ENCODE results near the gene UBE2E1. TPM values are rescaled to one million over a fixed set of nuclear protein-coding genes. Genes with fewer than 3 reads are reported as not detected.
"Not testable (repeated sequence)": the region's sequence is repeated elsewhere in the genome, so short reads cannot be mapped to it uniquely, and the experiment has no call there.

Gene UBE2E1
- total and polyA plus RNA-seq, 4 donors = 6.6 to 31.8 (median 25.4) TPM

GRCh38 chr3:23869977-23870662 is 64.4 kb downstream of the UBE2E1 start:
- no peaks in the 10 kb centered on the region for H3K27me3 ChIP-seq (ENCODE audit: control insufficient read depth in 4 of 4, insufficient read depth in 4 of 4, low read length in 3 of 4)
- DNase-seq (ENCODE audit: low spot score) = no peak

GRCh38 chr3:23870663-23871043 is 64.9 kb downstream of the UBE2E1 start:
- not testable (repeated sequence) for H3K36me3 ChIP-seq (ENCODE audit: control insufficient read depth in 4 of 4, insufficient read depth in 3 of 4, low read depth in 1 of 4, low read length in 3 of 4); H3K9ac ChIP-seq (ENCODE audit: low read depth in 1 of 2, low read length in 2 of 2); DNase-seq (ENCODE audit: low spot score); H3K27ac ChIP-seq (ENCODE audit: low read depth in 1 of 2, low read length in 2 of 2); H3K9me3 ChIP-seq (ENCODE audit: control insufficient read depth in 4 of 4, low read length in 3 of 4); H3K4me3 ChIP-seq (ENCODE audit: low read depth in 1 of 3, low read length in 3 of 3); H3K27me3 ChIP-seq (ENCODE audit: control insufficient read depth in 4 of 4, insufficient read depth in 4 of 4, low read length in 3 of 4)
- WGBS = 27% methylated on average over 1 of the region's 5 CpGs
- H3K4me1 ChIP-seq (ENCODE audit: control insufficient read depth in 4 of 4, insufficient read depth in 4 of 4, low read length in 3 of 4) = peaks cover 0 to 18% (median 7%) of the 10 kb centered on the region in 4 donors

More at GRCh38 chr3:23869977-23870662, 64.4 kb downstream of the UBE2E1 start:
- no peak overlapping the region for H3K4me3 ChIP-seq (ENCODE audit: low read depth in 1 of 3, low read length in 3 of 3)
- no peaks in the 10 kb centered on the region for H3K36me3 ChIP-seq (ENCODE audit: control insufficient read depth in 4 of 4, insufficient read depth in 3 of 4, low read depth in 1 of 4, low read length in 3 of 4)
- H3K9ac ChIP-seq (ENCODE audit: low read depth in 1 of 2, low read length in 2 of 2) = no peak overlapping the region
- H3K4me1 ChIP-seq (ENCODE audit: control insufficient read depth in 4 of 4, insufficient read depth in 4 of 4, low read length in 3 of 4) = peaks cover 0 to 22% (median 9%) of the 10 kb centered on the region in 4 donors
- no peak overlapping the region for H3K27ac ChIP-seq (ENCODE audit: low read depth in 1 of 2, low read length in 2 of 2)
- no peaks in the 10 kb centered on the region for H3K9me3 ChIP-seq (ENCODE audit: control insufficient read depth in 4 of 4, low read length in 3 of 4)
- TF ChIP-seq NR2F2 (IDR thresholded peaks at IDR 0.05) = no peak
- no peak for TF ChIP-seq JUND (IDR thresholded peaks at IDR 0.05)
- no peak for TF ChIP-seq EGR1 (IDR thresholded peaks at IDR 0.05; ENCODE audit: low read depth in 2 of 2)
- no peak for TF ChIP-seq RAD21 (IDR thresholded peaks at IDR 0.05)
- TF ChIP-seq CTCF (IDR thresholded peaks at IDR 0.05; ENCODE audit: low read depth, low read length, missing input control) = no peak
- TF ChIP-seq ATF3 (IDR thresholded peaks at IDR 0.05) = no peak
- no peak for TF ChIP-seq HNF4G (IDR thresholded peaks at IDR 0.05)
- no peak for TF ChIP-seq ZBTB33 (IDR thresholded peaks at IDR 0.05)
- no peak for TF ChIP-seq MAX (IDR thresholded peaks at IDR 0.05)
- no peak for TF ChIP-seq GABPA (IDR thresholded peaks at IDR 0.05 in 1 of 2, conservative IDR thresholded peaks at IDR 0.05 in 1 of 2)
- TF ChIP-seq FOXA1 (IDR thresholded peaks at IDR 0.05) = no peak
- no peak for TF ChIP-seq FOXA2 (IDR thresholded peaks at IDR 0.05)
- no peak for TF ChIP-seq SP1 (IDR thresholded peaks at IDR 0.05)
- no peak for TF ChIP-seq RXRA (IDR thresholded peaks at IDR 0.05)
- no peak for TF ChIP-seq YY1 (IDR thresholded peaks at IDR 0.05)
- no peak for TF ChIP-seq TAF1 (conservative IDR thresholded peaks at IDR 0.05)
- TF ChIP-seq REST (IDR thresholded peaks at IDR 0.05) = no peak
- 89% methylated on average over 4 of the region's 4 CpGs for WGBS

- not testable (repeated sequence) for H3K9ac ChIP-seq (ENCODE audit: low read depth in 1 of 2, low read length in 2 of 2); H3K36me3 ChIP-seq (ENCODE audit: control insufficient read depth in 4 of 4, insufficient read depth in 3 of 4, low read depth in 1 of 4, low read length in 3 of 4); H3K27me3 ChIP-seq (ENCODE audit: control insufficient read depth in 4 of 4, insufficient read depth in 4 of 4, low read length in 3 of 4); H3K27ac ChIP-seq (ENCODE audit: low read depth in 1 of 2, low read length in 2 of 2); H3K4me3 ChIP-seq (ENCODE audit: low read depth in 1 of 3, low read length in 3 of 3); DNase-seq (ENCODE audit: low spot score); H3K9me3 ChIP-seq (ENCODE audit: control insufficient read depth in 4 of 4, low read length in 3 of 4)
- H3K4me1 ChIP-seq (ENCODE audit: control insufficient read depth in 4 of 4, insufficient read depth in 4 of 4, low read length in 3 of 4) = peaks cover 0 to 10% (median under 1%) of the 10 kb centered on the region in 4 donors
- WGBS = 98% methylated on average over 33 of the region's 34 CpGs
Observed at GRCh38 chr3:23871361-23871760, 65.6 kb downstream of the UBE2E1 start.

All from liver (tissue), 9 donors.